AG04450 (cell line): ENCODE measurements around the gene ANKRD28. TPM values are rescaled to one million over a fixed set of nuclear protein-coding genes. Genes with fewer than 3 reads are reported as not detected.
"Not testable (repeated sequence)": the region's sequence is repeated elsewhere in the genome, so short reads cannot be mapped to it uniquely, and the experiment has no call there.

Source experiments
- CTCF ChIA-PET: fragments of 300-600, 350-600 bp; formaldehyde crosslinking; extraction: SDS; loops from one replicate; lab custom pipeline; 2022; ENCODE audit warnings: antibody characterized with exemption, inconsistent platforms; lab: Charles Lee
- POLR2A ChIA-PET: fragments of 350-600 bp; formaldehyde crosslinking; extraction: SDS; loops from one replicate; lab custom pipeline; 2021; ENCODE audit warnings: antibody characterized with exemption, inconsistent platforms; lab: Yijun Ruan, JAX
- DNase-seq: peaks from one replicate; pipeline ENCODE4 v3.0.0-alpha.2; 2011; ENCODE audit warnings: low read depth, low spot score
- H3K27ac ChIP-seq: one replicate; pipeline ENCODE4 v1.5.1; 2012; ENCODE audit warnings: low read depth, low read length, control low read depth
- H3K27me3 ChIP-seq: one replicate; pipeline ENCODE4 v1.6.0; 2012; ENCODE audit warnings: low read length; ENCODE audit not compliant: control insufficient read depth, insufficient read depth
- H3K4me3 ChIP-seq: 2 replicates; pipeline ENCODE4 v1.5.1; 2011; ENCODE audit warnings: mild to moderate bottlenecking, low read depth, low read length, control low read depth
- H3K9me3 ChIP-seq: 2 replicates; pipeline ENCODE4 v1.5.1; 2012; ENCODE audit warnings: low read length; ENCODE audit not compliant: control insufficient read depth, insufficient read depth
- polyA plus RNA-seq: library from polyadenylated mRNA; depleted of rRNA; stranded (reverse); fragments of >200 nt; gene quantifications from 2 replicates; pipeline ENCODE4 v1.2.3, GENCODE V29; 2011; rRNA removed
- small RNA-seq: library from RNA; depleted of rRNA; stranded (forward); fragments of <200 nt; gene quantifications from one replicate; pipeline ENCODE3, GENCODE V24; 2012; ENCODE audit warnings: low read depth; ENCODE audit not compliant: insufficient read length
- TF ChIP-seq, protein P1 (sequence below): IDR thresholded peaks from 2 replicates; pipeline ENCODE4 v1.5.1; 2011; ENCODE audit warnings: low read depth, low read length, control low read depth, inconsistent platforms

Gene ANKRD28
- polyA plus RNA-seq, 1 experiment = 134 TPM

- peaks cover 6% of the 10 kb centered on the region; the same call in 1 of the 2 replicates for H3K9me3 ChIP-seq
- DNase-seq = no peak
- no peaks in the 10 kb centered on the region for H3K27me3 ChIP-seq
- H3K4me3 ChIP-seq = no peak overlapping the region
- TF ChIP-seq, protein P1, sequence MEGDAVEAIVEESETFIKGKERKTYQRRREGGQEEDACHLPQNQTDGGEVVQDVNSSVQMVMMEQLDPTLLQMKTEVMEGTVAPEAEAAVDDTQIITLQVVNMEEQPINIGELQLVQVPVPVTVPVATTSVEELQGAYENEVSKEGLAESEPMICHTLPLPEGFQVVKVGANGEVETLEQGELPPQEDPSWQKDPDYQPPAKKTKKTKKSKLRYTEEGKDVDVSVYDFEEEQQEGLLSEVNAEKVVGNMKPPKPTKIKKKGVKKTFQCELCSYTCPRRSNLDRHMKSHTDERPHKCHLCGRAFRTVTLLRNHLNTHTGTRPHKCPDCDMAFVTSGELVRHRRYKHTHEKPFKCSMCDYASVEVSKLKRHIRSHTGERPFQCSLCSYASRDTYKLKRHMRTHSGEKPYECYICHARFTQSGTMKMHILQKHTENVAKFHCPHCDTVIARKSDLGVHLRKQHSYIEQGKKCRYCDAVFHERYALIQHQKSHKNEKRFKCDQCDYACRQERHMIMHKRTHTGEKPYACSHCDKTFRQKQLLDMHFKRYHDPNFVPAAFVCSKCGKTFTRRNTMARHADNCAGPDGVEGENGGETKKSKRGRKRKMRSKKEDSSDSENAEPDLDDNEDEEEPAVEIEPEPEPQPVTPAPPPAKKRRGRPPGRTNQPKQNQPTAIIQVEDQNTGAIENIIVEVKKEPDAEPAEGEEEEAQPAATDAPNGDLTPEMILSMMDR = no peak
- ChIA-PET POLR2A (no interaction called here), CTCF (interaction anchor here (0.8 kb wide), 1 partner anchor 188 kb away, joined by 3 read pairs; no protein-coding TSS in a partner anchor)
- H3K27ac ChIP-seq = no peak overlapping the region
Measured at GRCh38 chr3:15623535-15624440, 174.0 kb downstream of the ANKRD28 start.

GRCh38 chr3:15619659-15620464 is 177.9 kb downstream of the ANKRD28 start:
- H3K27me3 ChIP-seq, POLR2A ChIA-PET, H3K27ac ChIP-seq, H3K4me3 ChIP-seq, DNase-seq, H3K9me3 ChIP-seq, CTCF ChIA-PET: not testable (repeated sequence)

Small RNA genes within 50 kb of the gene (small RNA-seq; reads per million reads assigned to genes)
- gene MIR3134 (not detected), gene RN7SL4P (not detected)

Other genes with a start within 250 kb of the ANKRD28 start
- 22.0 and 29.2 TPM in 2 replicates for gene HACL1, start 196.4 kb downstream of the ANKRD28 start, polyA plus RNA-seq
- gene BTD, start 196.2 kb downstream of the ANKRD28 start, polyA plus RNA-seq = 22.2 and 24.8 TPM in 2 replicates